Small intestine (tissue), 7 donors: ENCODE measurements around the gene CACFD1. TPM values are rescaled to one million over a fixed set of nuclear protein-coding genes. Genes with fewer than 3 reads are reported as not detected.

Source experiments
- DNase-seq, 2 donors: peaks; one replicate each; pipeline versions ENCODE4 v3.0.0 to v3.0.0-alpha.2; 2013
- FAIRE-seq: peaks from 2 replicates; lab custom pipeline; 2012; peaks lifted over from hg19 to GRCh38; lab: Jason Lieb, UNC
- H3K27ac ChIP-seq, 3 donors: one replicate each; pipeline ENCODE4 v1.5.1; 2013; ENCODE audit warnings: low read length in 2 of 3, mild to moderate bottlenecking in 2 of 3, control low read depth in 1 of 3, inconsistent platforms in 1 of 3, low read depth in 1 of 3, moderate library complexity in 1 of 3
- H3K27me3 ChIP-seq, 3 donors: one replicate each; pipeline ENCODE4 v1.6.1; 2013; ENCODE audit warnings: low read length in 3 of 3, inconsistent platforms in 1 of 3; ENCODE audit not compliant: control insufficient read depth in 3 of 3, insufficient read depth in 3 of 3
- H3K36me3 ChIP-seq, 3 donors: one replicate each; pipeline ENCODE4 v1.6.1; 2013; ENCODE audit warnings: low read length in 3 of 3, inconsistent platforms in 1 of 3, low read depth in 1 of 3, mild to moderate bottlenecking in 1 of 3, moderate library complexity in 1 of 3; ENCODE audit not compliant: control insufficient read depth in 3 of 3, insufficient read depth in 2 of 3
- H3K4me1 ChIP-seq, 3 donors: one replicate each; pipeline ENCODE4 v1.6.1; 2013; ENCODE audit warnings: low read length in 2 of 3, inconsistent platforms in 1 of 3, low read depth in 1 of 3, mild to moderate bottlenecking in 1 of 3, moderate library complexity in 1 of 3; ENCODE audit not compliant: control insufficient read depth in 3 of 3, insufficient read depth in 2 of 3
- H3K4me3 ChIP-seq, 3 donors: one replicate each; pipeline ENCODE4 v1.5.1; 2013; ENCODE audit warnings: low read length in 3 of 3, control low read depth in 1 of 3, inconsistent platforms in 1 of 3, low read depth in 1 of 3, mild to moderate bottlenecking in 1 of 3, moderate library complexity in 1 of 3
- H3K9me3 ChIP-seq, 2 donors: one replicate each; pipeline ENCODE4 v1.6.1; 2013; ENCODE audit warnings: low read depth in 1 of 2, low read length in 1 of 2; ENCODE audit not compliant: control insufficient read depth in 2 of 2, insufficient read depth in 1 of 2
- WGBS, 3 donors: extraction: QIAGEN DNeasy Blood & Tissue Kit; methylation state at CpG; one replicate each; pipeline ENCODE4 v1.1.7; 2013; 5-methylcytosine and 5-hydroxymethylcytosine counted together
- polyA plus RNA-seq, 4 donors: library from polyadenylated mRNA; stranded (reverse) in 3 of 4; unstranded in 1 of 4; fragments of 200-250 nt in 3 of 4; fragments of 120-200 nt in 1 of 4; gene quantifications; one replicate each; pipeline versions ENCODE4 v1.2.1 to v1.2.3, GENCODE V29; 2013
- donor health status: healthy with polysubstance abuse.
- donor health status: control.
- donor health status: control.
- donor health status: Bipolar disorder and iron deficiency.
- donor health status: healthy.

The CACFD1 gene
- polyA plus RNA-seq, 4 donors = 27.0 to 31.4 (median 29.5) TPM

GRCh38 chr9:133520121-133520835 is 60.5 kb downstream of the CACFD1 start:
- Histone ChIP-seq H3K27ac (no peak overlapping the region), H3K4me3 (no peak overlapping the region), H3K36me3 (no peaks in the 10 kb centered on the region), H3K9me3 (no peaks in the 10 kb centered on the region), H3K27me3 (no peaks in the 10 kb centered on the region), H3K4me1 (no peaks in the 10 kb centered on the region)
- DNase-seq (no peak), FAIRE-seq (no peak)
- 83 to 89% (median 87%) methylated on average over 21 to 24 of the region's 24 CpGs for WGBS, 3 donors

Other genes starting within 250 kb of the CACFD1 start
- gene ABO, start 184.8 kb upstream of the CACFD1 start, polyA plus RNA-seq = 10 to 100 TPM in 3 of 4 donors, 1 to 10 TPM in 1; 9.5 to 46.4 (median 31.9) TPM
- gene SURF6, start 123.8 kb upstream of the CACFD1 start, polyA plus RNA-seq = 10 to 100 TPM; 23.2 to 48.0 (median 37.0) TPM
- 10 to 100 TPM; 10.3 to 19.5 (median 17.6) TPM for gene MED22, start 111.8 kb upstream of the CACFD1 start, polyA plus RNA-seq
- gene RPL7A, start 111.8 kb upstream of the CACFD1 start, polyA plus RNA-seq = 1,000 to 10,000 TPM; 1,890 to 3,725 (median 2,971) TPM
- gene SURF1, start 103.5 kb upstream of the CACFD1 start, polyA plus RNA-seq = 10 to 100 TPM; 38.4 to 94.4 (median 85.4) TPM
- gene SURF2, start 103.4 kb upstream of the CACFD1 start, polyA plus RNA-seq = 10 to 100 TPM; 15.3 to 66.0 (median 42.6) TPM
- 100 to 1,000 TPM in 3 of 4 donors, 10 to 100 TPM in 1; 84.1 to 285 (median 170) TPM for gene SURF4, start 83.9 kb upstream of the CACFD1 start, polyA plus RNA-seq
- 1 to 10 TPM in 3 of 4 donors, under 1 TPM in 1; 0.79 to 8.1 (median 3.0) TPM for gene STKLD1, start 83.6 kb upstream of the CACFD1 start, polyA plus RNA-seq
- gene REXO4, start 42.0 kb upstream of the CACFD1 start, polyA plus RNA-seq = 10 to 100 TPM; 18.9 to 25.7 (median 21.5) TPM
- gene ADAMTS13, start 37.6 kb upstream of the CACFD1 start, polyA plus RNA-seq = 10 to 100 TPM in 1 of 4 donors, 1 to 10 TPM in 3; 2.4 to 16.8 (median 7.4) TPM
- gene SLC2A6, start 19.1 kb downstream of the CACFD1 start, polyA plus RNA-seq = 1 to 10 TPM in 3 of 4 donors, under 1 TPM in 1; 0.89 to 2.5 (median 1.5) TPM
- under 1 TPM in 1 of 4 donors, not detected in 3; 0.22 TPM for gene MYMK, start 65.0 kb downstream of the CACFD1 start, polyA plus RNA-seq
- 1 to 10 TPM in 1 of 4 donors, under 1 TPM in 3; 0.22 to 1.2 (median 0.43) TPM for gene ADAMTSL2, start 74.7 kb downstream of the CACFD1 start, polyA plus RNA-seq
- under 1 TPM in 2 of 4 donors, not detected in 2; 0.12 to 0.19 TPM for gene FAM163B, start 149.4 kb downstream of the CACFD1 start, polyA plus RNA-seq
- under 1 TPM in 2 of 4 donors, not detected in 2; 0.13 to 0.30 TPM for gene DBH, start 176.4 kb downstream of the CACFD1 start, polyA plus RNA-seq